Stomach smooth muscle (tissue), 2 donors: ENCODE results near the gene NLN.
"Not testable (repeated sequence)": the region's sequence is repeated elsewhere in the genome, so short reads cannot be mapped to it uniquely, and the experiment has no call there.

ENCODE experiments used
- H3K27ac ChIP-seq: one replicate; pipeline ENCODE4 v1.7.0; 2013; ENCODE audit warnings: mild to moderate bottlenecking, low read length, inconsistent platforms
- H3K27me3 ChIP-seq, 2 donors: one replicate each; pipeline ENCODE4 v1.7.0; 2013; ENCODE audit warnings: low read length in 2 of 2; ENCODE audit not compliant: insufficient read depth in 2 of 2, control insufficient read depth in 1 of 2
- H3K36me3 ChIP-seq, 2 donors: one replicate each; pipeline ENCODE4 v1.7.0; 2013; ENCODE audit warnings: low read length in 2 of 2; ENCODE audit not compliant: control insufficient read depth in 2 of 2, insufficient read depth in 2 of 2
- H3K4me1 ChIP-seq: one replicate; pipeline ENCODE4 v1.7.0; 2013; ENCODE audit warnings: low read length; ENCODE audit not compliant: control insufficient read depth, insufficient read depth
- H3K4me3 ChIP-seq, 2 donors: one replicate each; pipeline ENCODE4 v1.7.0; 2013; ENCODE audit warnings: low read length in 2 of 2
- H3K9ac ChIP-seq, 2 donors: one replicate each; pipeline ENCODE4 v1.7.0; 2013; ENCODE audit warnings: low read length in 2 of 2, mild to moderate bottlenecking in 1 of 2
- H3K9me3 ChIP-seq, 2 donors: one replicate each; pipeline ENCODE4 v1.7.0; 2013; ENCODE audit warnings: low read length in 2 of 2; ENCODE audit not compliant: control insufficient read depth in 2 of 2
- donor health status: healthy.
- donor health status: Pancreatic carcinoma.

Gene NLN

DNA sequence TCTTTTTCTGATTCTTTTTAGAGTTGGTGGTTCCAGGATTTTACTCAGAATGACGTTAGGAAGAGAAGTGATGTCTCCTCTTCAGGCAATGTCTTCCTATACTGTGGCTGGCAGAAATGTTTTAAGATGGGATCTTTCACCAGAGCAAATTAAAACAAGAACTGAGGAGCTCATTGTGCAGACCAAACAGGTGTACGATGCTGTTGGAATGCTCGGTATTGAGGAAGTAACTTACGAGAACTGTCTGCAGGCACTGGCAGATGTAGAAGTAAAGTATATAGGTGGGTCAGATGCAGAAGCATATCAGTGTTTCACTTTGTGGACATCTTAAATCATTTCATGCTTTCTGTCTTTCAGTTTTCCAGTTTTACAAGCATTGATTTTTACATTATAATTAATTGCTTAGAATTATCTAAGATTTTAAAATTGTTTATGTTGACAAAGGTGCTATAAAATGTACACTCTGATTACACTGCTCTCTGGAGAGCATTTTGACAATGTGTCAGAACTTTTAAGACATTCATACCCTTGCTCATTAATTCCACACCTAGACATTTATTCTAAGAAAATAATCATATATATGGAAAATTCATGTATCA is 36.6 kb downstream of the NLN start:
- no peak overlapping the region for H3K9ac ChIP-seq
- H3K27me3 ChIP-seq, result no peaks in the 10 kb centered on the region
- H3K4me1 ChIP-seq, result no peaks in the 10 kb centered on the region
- no peaks in the 10 kb centered on the region for H3K36me3 ChIP-seq
- H3K27ac ChIP-seq, result no peak overlapping the region
- no peak overlapping the region for H3K4me3 ChIP-seq
- no peaks in the 10 kb centered on the region for H3K9me3 ChIP-seq

GRCh38 chr5:65760504-65761275 is 38.7 kb downstream of the NLN start:
- no peak overlapping the region for H3K27ac ChIP-seq

DNA sequence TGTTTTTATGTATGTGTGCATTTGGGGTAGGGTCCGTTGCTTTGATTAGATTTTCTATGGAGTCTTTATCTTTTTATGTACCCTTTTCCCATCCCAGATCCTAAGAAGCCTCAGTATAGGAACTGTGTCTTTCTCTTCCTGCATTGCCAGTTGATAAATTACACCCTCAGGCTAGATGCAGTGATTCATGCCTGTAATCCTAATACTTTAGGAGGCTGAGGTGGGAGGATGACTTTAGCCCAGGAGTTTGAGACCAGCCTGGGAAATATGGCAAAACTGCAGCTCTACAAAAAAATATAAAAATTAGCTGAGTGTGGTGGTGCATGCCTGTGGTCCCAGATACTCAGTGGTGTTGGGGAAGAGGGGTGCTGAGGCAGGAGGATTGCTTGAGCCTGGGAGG is 40.2 kb downstream of the NLN start:
- H3K36me3 ChIP-seq, result no peaks in the 10 kb centered on the region
- no peak overlapping the region for H3K27ac ChIP-seq
- H3K4me3 ChIP-seq, result no peak overlapping the region
- H3K4me1 ChIP-seq, result no peaks in the 10 kb centered on the region
- no peaks in the 10 kb centered on the region for H3K9me3 ChIP-seq
- H3K27me3 ChIP-seq, result no peaks in the 10 kb centered on the region
- no peak overlapping the region for H3K9ac ChIP-seq

More at GRCh38 chr5:65760504-65761275, 38.7 kb downstream of the NLN start:
- Histone ChIP-seq H3K4me3 (no peak overlapping the region), H3K9me3 (no peaks in the 10 kb centered on the region), H3K36me3 (no peaks in the 10 kb centered on the region), H3K27me3 (no peaks in the 10 kb centered on the region), H3K4me1 (no peaks in the 10 kb centered on the region), H3K9ac (no peak overlapping the region)

DNA sequence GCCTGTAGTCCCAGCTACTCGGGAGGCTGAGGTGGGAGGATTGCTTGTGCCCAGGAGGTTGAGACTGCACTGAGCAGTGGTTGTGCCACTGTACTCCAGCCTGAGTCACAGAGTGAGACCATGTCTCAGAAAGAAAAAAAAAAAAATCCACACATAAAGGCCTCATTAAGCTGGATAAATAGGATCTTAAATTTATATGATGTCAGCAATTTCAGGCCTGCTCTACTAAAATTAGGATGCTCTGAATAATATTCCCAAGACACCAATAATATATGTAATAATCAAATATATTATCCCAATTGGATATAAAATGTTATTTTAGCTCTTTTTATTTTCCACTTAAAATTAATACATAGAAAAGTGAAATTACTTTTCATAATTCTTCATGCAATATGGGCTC is 43.6 kb downstream of the NLN start:
- H3K36me3 ChIP-seq, result peaks cover 0 to 2% of the 10 kb centered on the region in 2 donors
- no peaks in the 10 kb centered on the region for H3K27me3 ChIP-seq
- no peak overlapping the region for H3K27ac ChIP-seq
- H3K4me3 ChIP-seq, result no peak overlapping the region
- no peaks in the 10 kb centered on the region for H3K4me1 ChIP-seq
- H3K9me3 ChIP-seq, result no peaks in the 10 kb centered on the region
- no peak overlapping the region for H3K9ac ChIP-seq

GRCh38 chr5:65766175-65766574 is 44.2 kb downstream of the NLN start:
- Histone ChIP-seq H3K9me3 (no peaks in the 10 kb centered on the region), H3K4me1 (no peaks in the 10 kb centered on the region), H3K36me3 (peaks cover 0 to 2% of the 10 kb centered on the region in 2 donors), H3K27ac (no peak overlapping the region), H3K27me3 (no peaks in the 10 kb centered on the region), H3K9ac (no peak overlapping the region), H3K4me3 (no peak overlapping the region)

- Histone ChIP-seq H3K27me3 (no peaks in the 10 kb centered on the region), H3K4me1 (no peaks in the 10 kb centered on the region), H3K9me3 (no peaks in the 10 kb centered on the region), H3K4me3 (no peak overlapping the region), H3K27ac (no peak overlapping the region), H3K36me3 (peaks cover 0 to 2% of the 10 kb centered on the region in 2 donors), H3K9ac (no peak overlapping the region)
These were observed 44.8 kb downstream of the NLN start for GRCh38 chr5:65766781-65767180.

DNA sequence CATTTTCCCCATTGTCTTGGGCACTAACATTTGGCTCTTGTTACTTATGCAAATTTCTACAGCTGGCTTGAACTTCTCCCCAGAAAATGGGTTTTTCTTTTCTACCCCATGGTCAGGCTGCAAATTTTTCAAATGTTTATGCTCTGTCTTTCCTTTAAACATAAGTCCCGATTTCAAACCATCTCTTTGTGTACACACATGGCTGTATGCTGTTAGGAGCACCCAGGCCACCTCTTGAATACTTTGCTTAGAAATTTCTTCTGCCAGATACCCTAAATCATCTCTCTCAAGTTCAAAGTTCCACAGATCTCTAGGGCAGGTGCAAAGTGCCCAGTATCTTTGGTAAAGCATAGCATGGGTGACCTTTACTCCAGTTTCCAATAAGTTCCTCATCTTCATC is 45.6 kb downstream of the NLN start:
- no peaks in the 10 kb centered on the region for H3K9me3 ChIP-seq
- H3K27ac ChIP-seq, result no peak overlapping the region
- no peaks in the 10 kb centered on the region for H3K27me3 ChIP-seq
- H3K4me3 ChIP-seq, result no peak overlapping the region
- H3K4me1 ChIP-seq, result no peaks in the 10 kb centered on the region
- H3K36me3 ChIP-seq, result peaks cover 0 to 2% of the 10 kb centered on the region in 2 donors
- no peak overlapping the region for H3K9ac ChIP-seq

DNA sequence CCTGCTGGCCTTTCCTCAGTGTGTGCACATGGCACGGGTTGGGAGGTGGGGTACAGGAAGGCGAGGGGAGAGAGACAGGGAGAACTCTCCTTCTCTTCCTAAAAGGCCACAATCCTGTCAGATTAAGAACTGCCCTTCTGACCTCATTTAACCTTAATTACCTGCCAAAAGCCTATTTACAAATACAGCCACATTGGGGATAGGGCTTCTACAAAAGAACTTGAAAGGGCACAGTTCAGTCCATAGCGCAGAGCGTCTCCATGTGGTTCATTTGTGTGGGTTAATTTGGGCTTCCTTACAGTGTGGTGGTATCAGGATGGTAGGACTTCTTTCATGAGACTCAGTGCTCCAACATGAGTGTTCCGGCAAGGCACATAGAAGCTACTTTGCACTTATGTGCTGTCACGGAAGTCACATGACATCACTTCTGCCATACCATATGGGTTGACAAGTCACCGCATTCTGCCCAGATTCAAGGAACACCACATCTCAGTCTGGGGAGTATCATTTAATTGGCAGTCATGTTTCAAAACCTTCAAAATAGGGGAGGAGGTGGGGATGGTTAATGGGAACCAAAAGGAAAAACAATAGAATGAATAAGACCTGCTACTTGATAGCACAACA is 46.8 kb downstream of the NLN start:
- Histone ChIP-seq H3K36me3 (peaks cover 0 to 2% of the 10 kb centered on the region in 2 donors), H3K9me3 (no peaks in the 10 kb centered on the region), H3K4me1 (no peaks in the 10 kb centered on the region), H3K9ac (no peak overlapping the region), H3K27ac (no peak overlapping the region), H3K27me3 (no peaks in the 10 kb centered on the region), H3K4me3 (no peak overlapping the region)

DNA sequence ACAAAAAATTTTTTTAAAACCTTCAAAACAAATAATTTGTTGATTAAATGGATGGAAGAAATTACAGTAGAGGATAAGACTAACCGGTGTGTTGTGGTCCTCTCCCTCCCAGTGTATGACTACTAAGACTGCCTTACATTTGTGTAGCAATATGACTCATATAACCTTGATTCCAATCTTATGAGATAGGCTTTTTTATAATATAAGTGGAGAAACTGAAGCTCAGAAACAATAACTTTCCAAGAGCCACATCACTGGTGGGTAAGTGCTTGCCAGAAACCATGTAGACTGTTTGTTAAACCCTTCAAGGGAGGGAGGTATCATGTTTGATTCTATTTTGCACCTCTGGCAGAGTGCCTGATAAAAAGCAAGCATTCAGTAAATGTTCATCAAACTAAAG is 47.5 kb downstream of the NLN start:
- Histone ChIP-seq H3K36me3 (peaks cover 0 to 2% of the 10 kb centered on the region in 2 donors), H3K4me3 (no peak overlapping the region), H3K9me3 (no peaks in the 10 kb centered on the region), H3K9ac (no peak overlapping the region), H3K4me1 (no peaks in the 10 kb centered on the region), H3K27ac (no peak overlapping the region), H3K27me3 (no peaks in the 10 kb centered on the region)

GRCh38 chr5:65771266-65771665 is 49.3 kb downstream of the NLN start:
- H3K27me3 ChIP-seq, result no peaks in the 10 kb centered on the region
- H3K9ac ChIP-seq, result no peak overlapping the region
- H3K4me3 ChIP-seq, result no peak overlapping the region
- peaks cover 0 to 5% of the 10 kb centered on the region in 2 donors for H3K36me3 ChIP-seq
- H3K27ac ChIP-seq, result no peak overlapping the region
- H3K9me3 ChIP-seq, result no peaks in the 10 kb centered on the region
- H3K4me1 ChIP-seq, result no peaks in the 10 kb centered on the region

DNA sequence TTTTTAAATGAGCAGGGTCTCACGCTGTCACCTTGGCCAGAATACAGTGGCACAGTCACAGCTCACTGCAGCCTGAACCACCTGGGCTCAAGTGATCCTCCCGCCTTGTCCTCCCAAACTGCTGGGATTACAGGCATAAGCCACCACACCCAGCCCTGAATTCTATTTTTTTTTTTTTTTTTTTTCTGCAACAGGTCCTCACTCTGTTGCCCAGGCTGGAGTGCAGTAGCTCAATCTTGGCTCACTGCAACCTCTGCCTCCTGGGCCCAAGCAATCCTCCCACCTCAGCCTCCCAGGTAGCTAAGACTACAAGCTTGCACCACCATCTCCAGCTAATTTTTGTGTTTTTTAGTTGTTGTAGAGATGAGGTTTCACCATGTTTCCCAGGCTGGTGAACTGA is 51.0 kb downstream of the NLN start:
- not testable (repeated sequence) for H3K9me3 ChIP-seq, H3K27me3 ChIP-seq, H3K27ac ChIP-seq, H3K4me1 ChIP-seq, H3K4me3 ChIP-seq, H3K36me3 ChIP-seq, H3K9ac ChIP-seq
